Measurements from ENCODE around the gene CLINT1. TPM values are rescaled to one million over a fixed set of nuclear protein-coding genes. Genes with fewer than 3 reads are reported as not detected.
A peak's percentile ranks its signal among the peaks of the same experiment; 100 is the strongest.

Gene CLINT1
- total and polyA plus RNA-seq, 5 experiments from 2014 or later: 64.7 to 75.5 (median 65.7) TPM

DNA sequence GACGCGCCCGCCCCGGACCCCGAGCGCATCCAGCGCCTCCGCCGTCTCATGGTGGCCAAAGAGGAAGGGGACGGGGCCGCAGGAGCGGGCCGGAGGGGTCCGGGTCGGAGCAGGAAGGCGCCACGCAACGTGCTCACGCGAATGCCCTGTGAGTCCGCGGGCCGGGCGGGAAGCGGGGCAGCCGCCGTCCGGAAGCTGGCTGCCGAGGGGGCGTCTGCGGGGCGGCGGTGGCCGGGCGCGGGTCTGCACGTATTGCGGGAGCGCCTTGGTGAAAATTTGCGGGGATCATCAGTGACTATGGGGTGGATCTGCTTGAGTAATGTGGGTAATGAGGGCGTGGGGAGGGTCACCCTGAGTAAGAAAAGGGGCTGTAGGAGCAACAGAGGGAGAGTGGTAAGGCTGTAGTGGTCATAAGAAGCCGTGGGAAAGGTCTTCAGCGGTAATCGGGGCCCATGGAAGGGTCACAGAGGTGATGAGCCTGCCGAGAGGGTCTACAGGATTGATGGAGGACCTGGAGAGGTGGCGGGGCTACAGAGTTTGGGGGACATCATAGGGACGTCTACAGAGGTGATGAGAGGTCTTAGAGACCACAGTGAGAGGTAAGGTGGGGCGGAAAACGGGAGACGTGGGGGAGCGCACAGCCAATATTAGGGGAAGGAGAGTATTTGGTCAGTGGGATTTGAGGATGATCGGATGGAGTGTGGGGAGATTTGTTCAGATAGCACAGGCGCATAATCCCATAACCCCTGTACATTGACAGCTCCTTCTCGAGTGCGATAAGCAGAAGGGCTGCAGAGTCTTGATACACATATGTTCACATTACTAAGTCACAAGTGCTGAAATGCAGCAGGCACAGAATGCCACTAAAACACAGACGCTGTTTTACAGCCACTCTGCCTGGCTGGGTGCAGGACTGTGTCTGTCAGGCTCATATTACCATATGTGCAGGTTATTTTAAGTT, 114.6 kb downstream of the CLINT1 start:
- peak in 1 of 2 donors; percentile 2 for ATAC-seq

DNA sequence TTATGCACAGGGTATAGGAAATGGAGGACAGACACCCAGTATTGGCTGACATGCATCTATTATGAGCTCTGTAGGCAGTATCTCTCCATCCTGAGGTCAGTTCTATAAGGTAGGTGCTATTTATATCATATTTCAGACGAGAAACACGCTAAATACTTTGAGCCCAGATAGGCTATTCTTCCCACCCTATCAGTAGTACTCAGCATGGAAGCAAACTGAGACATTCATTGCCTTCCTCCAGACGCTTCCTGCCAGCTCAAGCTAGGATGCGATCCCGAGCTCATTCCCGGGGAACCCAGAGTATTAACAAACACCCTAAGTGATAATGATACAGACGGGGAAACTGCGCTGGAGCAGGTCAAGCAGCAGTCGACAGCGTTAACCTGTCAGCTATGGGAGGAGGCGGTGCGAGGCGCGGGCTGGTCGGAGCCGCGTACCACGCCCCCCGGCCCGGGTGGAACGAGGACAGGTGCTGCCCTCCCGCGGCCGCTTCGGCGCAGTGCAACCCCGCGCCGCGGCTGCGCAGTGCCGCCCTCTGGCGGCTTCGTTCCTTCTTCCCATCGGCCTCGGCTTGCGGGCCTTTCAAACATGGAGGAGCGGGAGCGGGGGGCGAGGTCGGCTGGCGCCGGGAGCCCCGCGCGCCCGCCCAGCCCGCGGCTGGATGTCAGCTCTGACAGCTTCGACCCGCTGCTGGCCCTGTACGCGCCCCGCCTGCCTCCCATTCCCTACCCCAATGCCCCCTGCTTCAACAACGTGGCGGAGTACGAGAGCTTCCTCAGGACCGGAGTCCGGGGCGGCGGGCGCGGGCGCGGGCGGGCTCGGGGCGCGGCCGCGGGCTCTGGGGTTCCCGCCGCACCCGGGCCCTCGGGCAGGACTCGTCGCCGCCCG, 115.5 kb downstream of the CLINT1 start, which contains the start of gene LSM11:
TSS of gene LSM11 (plus strand) at position 550 of the 888 bp plus-strand sequence. CDS start at position 589, 39 bp downstream.
- POLR2A ChIA-PET: interaction anchor here (0.6 to 2.4 kb wide), 7 partner anchors 10 to 855 kb away, joined by 3 to 15 read pairs (median 3); partner anchors contain the start of genes CLINT1, SOX30 and THG1L
- no peaks in the 10 kb centered on the region for H3K27me3 Mint-ChIP-seq
- ATAC-seq: peak; percentile 89 to 94
- peak within 1 kb of the TSS; percentile 74 to 98 (median 94) for H3K4me3 Mint-ChIP-seq
- peak within 1 kb of the TSS; percentile 72 to 95 (median 88) for H3K27ac Mint-ChIP-seq
- no peaks in the 10 kb centered on the region for H3K9me3 Mint-ChIP-seq
- peak; percentile 78 to 97 (median 90) for DNase-seq
- peaks cover 0 to 16% (median 2%) of the 10 kb centered on the region in 3 donors for H3K36me3 Mint-ChIP-seq
- peaks cover 12 to 25% (median 20%) of the 10 kb centered on the region in 4 donors for H3K4me1 Mint-ChIP-seq

More for the DNA sequence above, 114.6 kb downstream of the CLINT1 start:
- Mint-ChIP-seq H3K27me3 (no peaks in the 10 kb centered on the region), H3K27ac (peak overlapping the region; percentile 72 to 95 (median 86)), H3K4me1 (peaks cover 12 to 25% (median 20%) of the 10 kb centered on the region in 4 donors), H3K4me3 (peak overlapping the region; percentile 74 to 98 (median 92)), H3K9me3 (no peaks in the 10 kb centered on the region), H3K36me3 (peaks cover 0 to 7% (median 0%) of the 10 kb centered on the region in 3 donors)
- peak in 4 of 10 donors; percentile 14 to 22 (median 16) for DNase-seq
- POLR2A ChIA-PET: interaction anchor here (1.0 to 2.4 kb wide), 6 partner anchors 9 to 416 kb away, joined by 3 to 15 read pairs (median 6); partner anchors contain the start of genes CLINT1, SOX30 and THG1L

DNA sequence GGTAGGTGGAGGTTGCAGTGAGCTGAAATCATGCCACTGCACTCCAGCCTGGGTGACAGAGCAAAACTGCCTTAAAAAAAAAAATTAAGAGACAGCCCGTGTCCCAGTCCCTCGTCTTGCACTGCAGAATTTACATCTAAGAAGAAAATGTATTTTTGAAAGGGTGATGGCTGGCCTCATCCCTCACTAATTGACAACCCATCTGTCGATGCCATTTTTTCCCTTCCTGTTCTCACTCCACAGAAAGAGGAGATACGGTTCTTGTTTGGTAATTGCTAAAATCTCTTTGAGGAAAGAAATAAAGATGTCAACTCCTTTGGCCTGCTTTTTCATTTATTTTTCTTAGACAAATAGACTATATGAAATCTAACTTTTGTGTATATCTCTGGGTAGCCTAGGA, 117.8 kb downstream of the CLINT1 start:
- H3K4me3 Mint-ChIP-seq: no peak overlapping the region
- POLR2A ChIA-PET: no interaction called here
- H3K27me3 Mint-ChIP-seq: no peaks in the 10 kb centered on the region
- DNase-seq (no peak), ATAC-seq (no peak)
- H3K27ac Mint-ChIP-seq: no peak overlapping the region
- H3K4me1 Mint-ChIP-seq: peaks cover 12 to 25% (median 20%) of the 10 kb centered on the region in 4 donors
- peaks cover 0 to 35% (median 11%) of the 10 kb centered on the region in 3 donors for H3K36me3 Mint-ChIP-seq
- no peaks in the 10 kb centered on the region for H3K9me3 Mint-ChIP-seq

DNA sequence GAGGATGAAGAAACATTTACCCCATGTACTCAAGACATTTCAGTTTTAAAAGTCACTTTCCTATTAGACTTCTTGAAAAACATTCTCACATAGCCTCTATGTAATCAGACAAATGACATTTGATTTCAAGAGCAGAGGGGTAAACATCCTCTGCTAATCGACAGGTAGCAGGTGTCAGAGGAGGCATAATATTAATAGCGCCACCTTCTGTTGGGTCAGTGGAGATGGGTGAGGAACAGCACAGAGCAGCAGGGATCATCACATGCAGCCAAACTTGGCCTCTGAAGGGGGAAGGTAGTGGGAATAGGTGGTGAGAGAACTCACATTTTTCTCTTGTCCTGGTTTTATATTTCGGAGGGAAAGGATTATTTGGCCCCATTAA, 118.7 kb downstream of the CLINT1 start:
- Mint-ChIP-seq H3K27me3 (no peaks in the 10 kb centered on the region), H3K4me3 (peak overlapping the region in 1 of 10 donors; percentile 26), H3K9me3 (no peaks in the 10 kb centered on the region), H3K4me1 (peaks cover 9 to 20% (median 15%) of the 10 kb centered on the region in 4 donors), H3K27ac (peak overlapping the region in 2 of 10 donors; percentile 43 to 53), H3K36me3 (peaks cover 0 to 43% (median 11%) of the 10 kb centered on the region in 3 donors)
- DNase-seq (peak in 2 of 10 donors; percentile 13 to 27), ATAC-seq (no peak)
- POLR2A ChIA-PET: no interaction called here

DNA sequence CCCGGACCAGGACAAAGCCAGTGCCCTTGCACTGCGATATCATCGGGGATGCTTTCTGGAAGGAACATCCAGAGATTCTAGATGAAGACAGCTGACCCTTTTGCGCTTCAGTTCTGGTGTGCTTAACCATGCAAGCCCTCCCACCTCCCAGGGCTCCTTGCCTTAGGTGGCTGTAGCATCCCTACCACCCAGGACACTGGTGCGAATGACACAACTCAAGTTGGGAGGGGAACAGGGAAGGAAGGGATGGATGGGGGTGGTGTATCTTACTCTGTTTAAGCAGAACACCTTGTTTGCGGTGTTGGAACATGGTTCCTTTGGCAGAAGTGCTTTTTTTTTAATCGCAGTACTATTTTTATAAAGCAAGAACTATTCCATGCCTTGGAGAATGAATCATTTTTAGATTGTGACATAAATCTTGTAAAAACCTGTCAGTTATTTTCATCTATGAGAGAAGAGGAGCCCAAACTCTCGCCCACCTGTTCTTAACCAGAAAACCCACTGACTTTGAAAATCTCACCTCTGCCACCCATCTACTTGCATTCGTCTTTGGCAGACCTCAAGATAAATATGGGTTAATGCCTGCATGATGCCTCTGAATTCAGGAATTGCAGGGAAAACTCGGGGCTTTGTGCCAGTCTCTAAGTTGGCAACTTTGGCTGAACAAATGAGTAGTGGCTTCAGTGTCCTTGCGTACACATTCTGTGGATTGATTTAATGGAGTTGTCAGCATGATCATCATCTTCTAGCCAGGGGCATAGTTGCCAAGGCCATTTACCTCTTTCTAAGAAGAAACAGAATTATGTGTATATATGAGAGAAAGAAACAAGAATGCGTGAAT, 119.3 kb downstream of the CLINT1 start:
- Mint-ChIP-seq H3K27ac (peak overlapping the region in 1 of 10 donors; percentile 4), H3K4me1 (peaks cover 5 to 14% (median 11%) of the 10 kb centered on the region in 4 donors), H3K4me3 (no peak overlapping the region), H3K9me3 (no peaks in the 10 kb centered on the region), H3K27me3 (no peaks in the 10 kb centered on the region), H3K36me3 (peaks cover 0 to 48% (median 11%) of the 10 kb centered on the region in 3 donors)
- DNase-seq (no peak), ATAC-seq (no peak)
- POLR2A ChIA-PET: no interaction called here

DNA sequence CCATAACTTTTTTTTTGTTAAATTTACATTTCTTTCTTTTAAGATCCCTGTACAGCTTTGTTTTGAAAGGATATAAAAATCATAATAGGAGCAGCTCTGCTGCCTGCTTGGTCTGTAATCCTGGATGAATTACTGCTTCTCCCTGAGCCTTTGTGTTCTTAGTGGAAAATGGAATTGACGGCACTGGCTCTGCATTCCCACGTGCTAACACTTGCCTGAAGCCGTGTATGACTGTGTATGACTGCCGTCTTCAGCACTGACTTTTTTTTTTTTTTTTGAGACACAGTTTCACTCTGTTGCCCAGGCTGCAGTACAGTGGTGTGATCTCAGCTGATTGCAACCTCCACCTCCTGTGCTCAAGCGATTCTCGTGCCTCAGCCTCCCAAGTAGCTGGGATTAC, 123.0 kb downstream of the CLINT1 start:
- no peak overlapping the region for H3K4me3 Mint-ChIP-seq
- H3K27ac Mint-ChIP-seq: no peak overlapping the region
- no peaks in the 10 kb centered on the region for H3K9me3 Mint-ChIP-seq
- ATAC-seq (no peak), DNase-seq (no peak)
- POLR2A ChIA-PET: no interaction called here
- peaks cover 0 to 62% (median 16%) of the 10 kb centered on the region in 3 donors for H3K36me3 Mint-ChIP-seq
- no peaks in the 10 kb centered on the region for H3K27me3 Mint-ChIP-seq
- H3K4me1 Mint-ChIP-seq: peaks cover 4 to 23% (median 18%) of the 10 kb centered on the region in 4 donors

Other genes with a start within 250 kb of the CLINT1 start
- gene SOX30, start 206.7 kb downstream of the CLINT1 start, total RNA-seq: under 1 TPM; 0.14 to 0.44 TPM
- gene SOX30, start 206.7 kb downstream of the CLINT1 start, polyA plus RNA-seq: under 1 TPM; 0.07 to 0.16 (median 0.12) TPM
- not detected for gene C5orf52, start 187.6 kb downstream of the CLINT1 start, total RNA-seq
- gene C5orf52, start 187.6 kb downstream of the CLINT1 start, polyA plus RNA-seq: not detected
- gene THG1L, start 127.7 kb downstream of the CLINT1 start, total RNA-seq: 10 to 100 TPM; 13.4 TPM
- 1 to 10 TPM; 6.3 to 9.0 (median 8.0) TPM for gene THG1L, start 127.7 kb downstream of the CLINT1 start, polyA plus RNA-seq
- gene LSM11, start 115.4 kb downstream of the CLINT1 start, total RNA-seq: 1 to 10 TPM; 5.1 to 5.2 TPM
- under 1 TPM; 0.36 to 0.64 (median 0.42) TPM for gene LSM11, start 115.4 kb downstream of the CLINT1 start, polyA plus RNA-seq

Data from naive thymus-derived CD8-positive, alpha-beta T cell (primary cell).